GM19239 (cell line): Measurements from ENCODE around the gene SLC24A3.

Source experiments
- DNase-seq: peaks from one replicate; pipeline ENCODE4 v3.0.0; 2011; ENCODE audit warnings: low spot score; ENCODE audit not compliant: insufficient read length
- FAIRE-seq: peaks from 2 replicates; lab custom pipeline; 2011; peaks lifted over from hg19 to GRCh38; lab: Jason Lieb, UNC

Gene SLC24A3

GRCh38 chr20:19333563-19333962, 121.1 kb downstream of the SLC24A3 start:
- DNase-seq, result no peak
- no peak for FAIRE-seq

DNA sequence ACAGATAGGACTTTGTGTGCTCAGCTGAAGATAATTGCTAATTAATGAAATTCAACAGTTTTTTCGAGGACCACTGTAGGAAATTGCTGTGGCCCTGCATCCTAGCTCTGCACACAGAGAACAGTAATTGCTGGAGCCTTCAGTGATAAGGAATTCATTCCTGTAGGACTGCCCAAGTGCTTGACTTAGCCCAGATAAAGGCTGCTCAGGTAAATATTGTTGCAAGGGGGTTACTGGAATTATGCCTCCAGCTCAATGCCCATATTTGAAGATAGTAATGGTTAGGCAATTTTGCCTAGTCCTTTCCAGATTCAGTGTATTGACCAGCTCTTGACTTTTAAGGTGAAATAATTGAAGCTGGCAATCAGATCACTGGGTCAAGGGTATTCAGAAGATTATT, 122.9 kb downstream of the SLC24A3 start:
- FAIRE-seq (no peak), DNase-seq (no peak)

GRCh38 chr20:19335916-19336315, 123.5 kb downstream of the SLC24A3 start:
- DNase-seq (no peak), FAIRE-seq (no peak)

GRCh38 chr20:19336631-19337030, 124.2 kb downstream of the SLC24A3 start:
- DNase-seq, result no peak
- no peak for FAIRE-seq

DNA sequence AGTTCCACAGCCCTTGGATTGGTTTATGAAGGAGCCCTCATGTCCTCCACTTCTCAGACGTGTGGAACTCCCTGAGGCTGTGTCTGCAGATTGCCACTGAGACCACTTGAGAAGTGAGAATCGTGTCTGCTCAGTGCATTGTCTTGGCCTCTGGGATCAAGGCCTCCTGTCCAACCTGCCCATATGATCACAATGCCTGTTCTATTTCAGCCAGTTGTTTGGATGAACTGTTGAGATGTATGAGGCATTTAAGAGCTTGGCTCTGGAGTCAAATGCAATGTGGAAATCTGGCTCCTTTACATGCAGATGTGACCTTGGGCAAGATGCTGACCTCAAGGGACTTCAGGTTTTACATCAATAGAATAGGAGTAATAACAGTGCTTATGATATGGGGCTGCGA, 125.9 kb downstream of the SLC24A3 start:
- FAIRE-seq (no peak), DNase-seq (no peak)

DNA sequence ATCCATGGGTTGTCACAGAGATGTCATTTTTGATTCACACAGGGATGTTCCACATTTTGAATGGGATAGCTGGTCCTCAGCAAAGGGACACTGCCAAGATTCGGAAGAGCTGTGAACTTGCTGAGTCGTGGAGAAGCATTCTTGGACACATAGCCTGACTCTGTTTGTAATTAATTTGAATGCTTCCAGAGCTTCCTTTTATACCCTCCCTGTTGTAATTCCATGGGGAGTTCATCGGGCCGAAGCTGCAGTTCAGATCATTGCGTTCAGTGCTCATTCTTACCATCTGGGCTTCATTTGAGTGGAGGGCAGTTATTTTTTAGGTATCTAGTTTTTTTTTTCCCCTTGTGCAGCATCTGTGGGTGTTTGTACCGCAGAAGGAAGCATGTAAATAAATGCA, 126.5 kb downstream of the SLC24A3 start:
- DNase-seq (no peak), FAIRE-seq (no peak)

GRCh38 chr20:19341348-19342053, 129.1 kb downstream of the SLC24A3 start:
- DNase-seq (no peak), FAIRE-seq (no peak)

DNA sequence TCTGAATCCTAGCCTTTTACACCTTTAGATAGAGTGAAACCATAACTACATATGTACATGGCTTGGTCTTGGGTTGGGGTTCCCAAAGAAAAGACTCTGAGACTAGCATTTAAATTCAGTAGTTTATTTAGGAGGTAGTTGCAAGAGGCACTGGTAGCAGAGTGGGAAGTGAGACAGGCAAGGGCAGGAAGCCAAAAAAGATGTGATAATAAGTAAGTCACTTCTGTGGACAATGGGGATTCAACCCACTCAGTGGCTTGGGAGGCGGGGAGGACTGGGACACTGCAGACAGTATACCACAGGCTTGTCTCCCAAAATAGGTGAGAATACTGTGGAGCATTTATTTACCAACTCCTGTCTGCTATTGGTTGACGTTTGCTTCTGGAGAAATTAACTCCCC, 131.9 kb downstream of the SLC24A3 start:
- FAIRE-seq (no peak), DNase-seq (no peak)

GRCh38 chr20:19347943-19348456, 135.6 kb downstream of the SLC24A3 start:
- FAIRE-seq (no peak), DNase-seq (peak; percentile 4)

DNA sequence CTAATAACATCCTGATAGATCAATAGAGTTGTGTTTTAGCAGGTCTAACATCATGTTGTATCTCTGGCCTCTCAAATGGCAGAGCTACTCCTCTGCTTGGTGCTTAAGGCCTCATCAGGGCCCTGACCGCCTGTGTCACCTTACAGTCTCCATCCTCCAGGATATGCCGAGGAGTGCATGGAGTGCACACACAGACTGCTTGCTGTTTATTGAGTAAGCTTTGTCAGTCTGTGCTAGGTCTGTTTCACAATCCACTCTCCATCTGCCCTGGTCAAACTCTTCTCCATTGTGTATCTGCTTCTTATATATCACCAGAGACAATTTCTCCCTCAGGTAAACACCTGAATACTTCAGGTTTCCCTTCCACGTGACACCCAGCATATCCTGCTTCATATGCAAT, 136.1 kb downstream of the SLC24A3 start:
- FAIRE-seq (no peak), DNase-seq (no peak)

- no peak for DNase-seq
- FAIRE-seq, result no peak
These were observed 137.4 kb downstream of the SLC24A3 start for GRCh38 chr20:19349879-19350278.

DNA sequence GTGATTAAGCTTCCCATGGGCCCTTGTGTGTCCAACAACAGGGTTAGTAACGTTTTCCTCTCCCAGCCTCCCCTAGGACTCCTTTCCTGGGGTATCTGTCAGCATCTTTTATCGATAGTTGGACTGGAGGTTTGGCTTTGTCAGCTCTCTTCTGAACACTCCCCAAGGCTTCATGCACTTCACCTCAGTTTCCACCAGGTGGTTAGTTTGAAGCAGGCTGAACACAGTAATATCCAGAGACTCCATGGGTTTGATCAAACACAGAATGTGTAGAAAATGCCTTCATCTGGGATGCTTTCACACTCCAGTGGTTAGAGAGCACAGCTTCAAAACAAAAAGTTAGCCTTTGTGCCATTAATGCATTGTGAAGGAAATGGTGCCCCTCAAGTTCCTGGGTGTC, 139.1 kb downstream of the SLC24A3 start:
- DNase-seq (no peak), FAIRE-seq (no peak)

DNA sequence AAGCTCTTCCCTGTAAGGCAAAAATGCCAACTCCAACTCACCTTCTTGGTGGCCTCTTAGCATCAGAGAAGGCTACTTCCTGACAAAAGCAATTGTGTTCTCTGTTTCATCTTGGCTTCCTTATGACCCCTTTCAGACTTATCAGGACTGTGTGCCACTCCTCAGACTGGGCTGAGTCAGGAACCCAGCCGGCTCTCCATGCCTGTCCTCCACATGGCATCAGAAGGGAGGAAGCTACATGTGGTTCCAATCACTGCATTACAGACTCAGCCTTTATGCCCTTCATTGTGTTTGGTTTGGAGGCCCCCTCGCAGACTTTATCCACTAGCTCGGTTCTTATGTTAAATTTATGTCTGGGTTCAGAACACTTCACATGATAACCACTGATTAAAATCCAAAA, 142.5 kb downstream of the SLC24A3 start:
- FAIRE-seq, result no peak
- no peak for DNase-seq

DNA sequence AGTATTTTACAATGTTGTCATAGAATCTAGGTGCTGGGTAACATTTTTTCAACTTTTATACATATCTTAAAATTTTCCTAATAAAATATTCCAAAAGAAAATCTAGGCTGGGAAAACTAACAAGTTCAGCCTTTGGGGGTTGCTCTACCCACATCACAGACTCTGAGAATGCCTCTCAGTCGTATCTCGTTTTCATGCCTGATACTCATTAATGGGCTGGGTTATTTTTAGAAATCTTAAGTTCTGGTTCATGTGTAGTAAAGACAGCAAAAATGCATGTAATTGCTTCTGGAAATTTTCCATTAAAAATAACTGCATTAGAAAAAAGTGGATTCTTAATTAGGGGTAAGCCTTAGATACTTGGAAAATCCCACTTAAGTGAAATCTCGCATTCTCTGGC, 149.3 kb downstream of the SLC24A3 start:
- DNase-seq (no peak), FAIRE-seq (no peak)

DNA sequence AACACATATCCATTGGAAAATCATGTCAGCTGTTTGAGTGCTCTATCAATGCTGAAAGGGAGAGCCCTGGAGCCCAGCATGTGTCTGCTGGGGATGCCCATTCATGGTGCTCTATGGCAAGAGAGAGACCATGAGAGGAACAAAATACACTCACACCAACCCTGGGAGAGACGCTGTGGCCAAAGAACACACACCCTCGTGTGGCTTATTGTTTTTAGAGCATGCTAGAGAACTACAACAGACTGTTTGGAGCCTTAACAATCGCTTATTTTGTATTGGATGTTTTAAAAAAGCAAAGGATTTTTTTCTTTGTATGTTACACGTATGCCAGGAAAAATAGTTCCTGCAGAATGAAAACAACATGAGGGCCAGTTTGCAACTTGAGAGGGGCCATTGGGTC, 151.0 kb downstream of the SLC24A3 start:
- FAIRE-seq (no peak), DNase-seq (no peak)

GRCh38 chr20:19367591-19367990, 155.1 kb downstream of the SLC24A3 start:
- FAIRE-seq (no peak), DNase-seq (no peak)

- no peak for FAIRE-seq
These were observed 155.9 kb downstream of the SLC24A3 start for GRCh38 chr20:19368351-19368750.

GRCh38 chr20:19370076-19371075, 157.9 kb downstream of the SLC24A3 start:
- FAIRE-seq, result no peak
- DNase-seq, result no peak

More at GRCh38 chr20:19368351-19368750, 155.9 kb downstream of the SLC24A3 start:
- DNase-seq, result no peak

DNA sequence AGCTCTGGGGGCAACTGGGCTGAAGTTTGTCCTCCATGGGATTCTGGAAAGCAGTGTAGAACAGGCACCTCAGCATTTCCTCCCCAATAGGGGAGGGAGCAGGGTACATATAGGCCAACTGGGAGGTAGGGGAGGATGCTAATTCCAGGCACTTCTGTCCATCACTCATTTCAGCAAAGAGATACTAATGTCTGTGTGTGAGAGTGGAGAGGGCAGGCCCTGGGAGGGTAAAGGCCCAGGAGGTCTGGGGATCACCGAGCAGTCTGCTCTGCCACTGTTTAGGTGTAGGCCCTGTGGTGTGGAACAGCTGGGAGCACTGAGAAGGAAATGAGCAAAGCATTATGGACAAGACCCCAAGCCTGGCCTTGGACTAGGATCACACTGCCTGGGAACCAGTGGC, 158.7 kb downstream of the SLC24A3 start:
- DNase-seq (no peak), FAIRE-seq (no peak)

DNA sequence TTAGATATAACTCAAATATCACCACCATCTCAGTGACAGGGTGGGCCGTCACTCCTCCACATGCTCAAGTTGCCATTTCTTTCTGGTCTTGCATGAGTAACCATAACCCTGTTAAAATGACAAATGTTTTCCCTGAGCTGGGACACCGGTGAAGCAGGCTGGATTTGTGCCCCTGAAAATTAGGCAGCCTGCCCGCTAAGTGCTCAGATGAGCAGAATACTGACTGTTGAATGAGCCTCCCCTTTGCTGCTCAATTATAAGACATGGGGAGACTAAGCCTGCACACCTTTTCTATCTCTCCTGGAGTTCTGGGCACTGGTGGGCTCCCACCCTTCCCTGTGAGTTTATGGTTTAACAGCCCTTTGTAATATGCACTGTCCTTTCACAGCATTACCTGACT, 161.8 kb downstream of the SLC24A3 start:
- DNase-seq, result no peak
- no peak for FAIRE-seq

DNA sequence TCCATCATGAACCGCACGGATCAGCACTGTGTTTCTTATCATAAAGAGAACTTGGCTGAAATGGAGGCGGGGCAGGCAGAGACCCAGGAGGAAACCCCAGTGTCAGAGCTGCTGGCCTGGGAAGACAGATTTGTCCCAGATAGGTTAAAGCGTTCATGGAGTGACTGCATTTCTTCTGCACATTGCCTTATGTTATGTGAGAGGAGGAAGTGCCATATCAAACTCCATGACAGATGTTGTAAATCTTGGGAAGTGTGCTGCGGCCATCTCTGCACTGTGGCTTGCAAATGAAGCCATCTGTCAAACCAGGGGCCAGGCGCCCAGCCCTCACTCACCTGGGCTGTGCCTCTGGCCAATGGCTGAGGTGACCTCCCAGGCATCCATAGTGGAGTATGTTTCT, 163.0 kb downstream of the SLC24A3 start:
- DNase-seq, result no peak
- no peak for FAIRE-seq
